ENCODE results near the gene COL1A1.

DNA sequence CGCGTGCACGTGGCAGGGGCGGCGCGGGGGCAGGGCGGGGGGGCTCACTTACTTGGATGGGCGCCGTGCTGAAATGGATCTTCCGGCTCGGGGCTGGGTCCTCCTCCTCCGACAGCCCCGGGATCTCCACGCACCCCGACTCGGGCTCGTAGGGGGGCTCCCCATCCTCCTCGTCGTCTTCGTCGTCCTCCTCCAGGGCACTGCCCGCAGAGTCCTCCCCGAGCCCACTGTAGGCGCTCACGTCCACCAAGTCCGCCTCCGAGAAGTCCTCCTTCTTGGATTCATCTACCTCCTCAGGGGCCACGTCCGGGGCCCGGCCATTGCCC is 52.4 kb downstream of the COL1A1 start:
- TF ChIP-seq, protein P1, sequence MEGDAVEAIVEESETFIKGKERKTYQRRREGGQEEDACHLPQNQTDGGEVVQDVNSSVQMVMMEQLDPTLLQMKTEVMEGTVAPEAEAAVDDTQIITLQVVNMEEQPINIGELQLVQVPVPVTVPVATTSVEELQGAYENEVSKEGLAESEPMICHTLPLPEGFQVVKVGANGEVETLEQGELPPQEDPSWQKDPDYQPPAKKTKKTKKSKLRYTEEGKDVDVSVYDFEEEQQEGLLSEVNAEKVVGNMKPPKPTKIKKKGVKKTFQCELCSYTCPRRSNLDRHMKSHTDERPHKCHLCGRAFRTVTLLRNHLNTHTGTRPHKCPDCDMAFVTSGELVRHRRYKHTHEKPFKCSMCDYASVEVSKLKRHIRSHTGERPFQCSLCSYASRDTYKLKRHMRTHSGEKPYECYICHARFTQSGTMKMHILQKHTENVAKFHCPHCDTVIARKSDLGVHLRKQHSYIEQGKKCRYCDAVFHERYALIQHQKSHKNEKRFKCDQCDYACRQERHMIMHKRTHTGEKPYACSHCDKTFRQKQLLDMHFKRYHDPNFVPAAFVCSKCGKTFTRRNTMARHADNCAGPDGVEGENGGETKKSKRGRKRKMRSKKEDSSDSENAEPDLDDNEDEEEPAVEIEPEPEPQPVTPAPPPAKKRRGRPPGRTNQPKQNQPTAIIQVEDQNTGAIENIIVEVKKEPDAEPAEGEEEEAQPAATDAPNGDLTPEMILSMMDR (IDR thresholded peaks at IDR 0.05), result no peak
- TF ChIP-seq POLR2A (IDR thresholded peaks at IDR 0.05), result no peak

Measured in ovary (tissue), 3 donors.